IMR-90 (cell line): ENCODE data around the gene TMEM256. TPM values are rescaled to one million over a fixed set of nuclear protein-coding genes. Genes with fewer than 3 reads are reported as not detected.

Source experiments
- ATAC-seq: fragments of 200-7000 bp; cut with Tn5 transposase; 2 replicates; pipeline ENCODE4 v1.9.1; 2020; ENCODE audit warnings: low read depth, mild to moderate bottlenecking, moderate library complexity
- BruUV-seq: library from RNA; stranded (reverse); fragments of 400-500 nt; replicated peaks from 2 replicates; lab custom pipeline; 2021; lab: Mats Ljungman, UMichigan
- CTCF ChIA-PET: fragments of 300-600 bp; formaldehyde crosslinking; extraction: SDS; loops from one replicate; lab custom pipeline; 2021; ENCODE audit warnings: antibody characterized with exemption; lab: Yijun Ruan, JAX
- POLR2A ChIA-PET: fragments of 300-600 bp; sonication (Branson Sonifier 250); formaldehyde crosslinking; loops from one replicate; lab custom pipeline; 2022; ENCODE audit warnings: antibody characterized with exemption; ENCODE audit not compliant: unreplicated experiment; lab: Charles Lee
- DNase-seq: peaks from one replicate; pipeline ENCODE4 v3.0.0; 2013
- H2AFZ ChIP-seq: replicated peaks from 2 replicates; pipeline ENCODE3; 2013; ENCODE audit warnings: low read length, mild to moderate bottlenecking; ENCODE audit not compliant: poor library complexity
- H2AK5ac ChIP-seq: 2 replicates; pipeline ENCODE4 v1.6.1; 2013; ENCODE audit warnings: low read depth, low read length, inconsistent platforms
- H2AK9ac ChIP-seq: replicated peaks from 2 replicates; pipeline ENCODE3; 2013; ENCODE audit warnings: mild to moderate bottlenecking, low read depth, low read length, moderate library complexity; ENCODE audit not compliant: poor library complexity
- H2BK120ac ChIP-seq: 2 replicates; pipeline ENCODE4 v1.6.1; 2013; ENCODE audit warnings: low read depth, low read length, inconsistent platforms
- H2BK15ac ChIP-seq: 3 replicates; pipeline ENCODE4 v1.6.1; 2013; ENCODE audit warnings: low read depth, low read length, inconsistent platforms
- H2BK20ac ChIP-seq: 2 replicates; pipeline ENCODE4 v1.6.1; 2013; ENCODE audit warnings: low read depth, mild to moderate bottlenecking, inconsistent platforms, low read length, moderate library complexity
- H2BK5ac ChIP-seq: 2 replicates; pipeline ENCODE4 v1.6.1; 2013; ENCODE audit warnings: mild to moderate bottlenecking, low read depth, low read length, inconsistent platforms; ENCODE audit not compliant: poor library complexity, severe bottlenecking
- H3K14ac ChIP-seq: replicated peaks from 2 replicates; pipeline ENCODE4 v1.6.1; 2013; ENCODE audit warnings: low read depth, low read length, inconsistent platforms
- H3K18ac ChIP-seq: 2 replicates; pipeline ENCODE4 v1.6.1; 2013; ENCODE audit warnings: low read depth, low read length, control low read depth
- H3K23ac ChIP-seq: 2 replicates; pipeline ENCODE4 v1.6.1; 2013; ENCODE audit warnings: low read depth, low read length, inconsistent platforms
- H3K27ac ChIP-seq: 2 replicates; pipeline ENCODE4 v1.5.1; 2013; ENCODE audit warnings: mild to moderate bottlenecking, control low read depth, low read length; ENCODE audit not compliant: insufficient read depth
- H3K27me3 ChIP-seq: 2 replicates; pipeline ENCODE4 v1.6.1; 2013; ENCODE audit warnings: low read length; ENCODE audit not compliant: control insufficient read depth, insufficient read depth
- H3K36me3 ChIP-seq: 2 replicates; pipeline ENCODE4 v1.6.1; 2013; ENCODE audit warnings: low read length, mixed read lengths; ENCODE audit not compliant: control insufficient read depth, insufficient read depth
- H3K4ac ChIP-seq: 2 replicates; pipeline ENCODE4 v1.6.1; 2013; ENCODE audit warnings: low read depth, low read length, inconsistent platforms
- H3K4me1 ChIP-seq: 2 replicates; pipeline ENCODE4 v1.6.1; 2013; ENCODE audit warnings: low read length, mixed read lengths; ENCODE audit not compliant: control insufficient read depth, insufficient read depth
- H3K4me2 ChIP-seq: 2 replicates; pipeline ENCODE4 v1.6.1; 2013; ENCODE audit warnings: low read depth, mild to moderate bottlenecking, control low read depth, low read length, moderate library complexity
- H3K4me3 ChIP-seq: 2 replicates; pipeline ENCODE4 v1.5.1; 2013; ENCODE audit warnings: low read depth, mild to moderate bottlenecking, control low read depth, low read length, moderate library complexity; ENCODE audit not compliant: insufficient read depth
- H3K56ac ChIP-seq: 2 replicates; pipeline ENCODE4 v1.6.1; 2013; ENCODE audit warnings: low read length, inconsistent platforms; ENCODE audit not compliant: insufficient read depth; ENCODE audit errors: extremely low read depth
- H3K79me1 ChIP-seq, 2 experiments: 2 replicates each; pipeline ENCODE4 v1.6.1; 2013; ENCODE audit warnings: low read length in 2 of 2, inconsistent platforms in 1 of 2, low read depth in 1 of 2
- H3K9ac ChIP-seq: 2 replicates; pipeline ENCODE4 v1.6.1; 2013; ENCODE audit warnings: low read depth, low read length, control low read depth
- H3K9me1 ChIP-seq: 2 replicates; pipeline ENCODE4 v1.6.1; 2013; ENCODE audit warnings: low read length, inconsistent platforms; ENCODE audit not compliant: insufficient read depth
- H3K9me3 ChIP-seq: 2 replicates; pipeline ENCODE4 v1.6.1; 2013; ENCODE audit warnings: low read length; ENCODE audit not compliant: control insufficient read depth, insufficient read depth
- H4K20me1 ChIP-seq: 2 replicates; pipeline ENCODE4 v1.6.1; 2013; ENCODE audit warnings: low read length, inconsistent platforms; ENCODE audit not compliant: insufficient read depth
- H4K5ac ChIP-seq: 2 replicates; pipeline ENCODE4 v1.6.1; 2013; ENCODE audit warnings: mild to moderate bottlenecking, low read depth, low read length, control low read depth
- H4K8ac ChIP-seq, 2 experiments: 2 replicates each; pipeline ENCODE4 v1.6.1; 2013; ENCODE audit warnings: low read depth in 2 of 2, low read length in 2 of 2, control low read depth in 1 of 2, inconsistent platforms in 1 of 2
- H4K91ac ChIP-seq: 2 replicates; pipeline ENCODE4 v1.6.1; 2013; ENCODE audit warnings: low read depth, low read length, inconsistent platforms; ENCODE audit not compliant: insufficient read depth
- CHD1 ChIP-seq: IDR thresholded peaks from 2 replicates; pipeline ENCODE4 v1.6.1; 2012; ENCODE audit warnings: low read depth, low read length, improper control_type of control experiment
- FOS ChIP-seq: fragments of 150-350 bp; IDR thresholded peaks from 2 replicates; pipeline ENCODE4 v1.6.1; 2016; ENCODE audit warnings: low read depth, low read length
- RCOR1 ChIP-seq: IDR thresholded peaks from 2 replicates; pipeline ENCODE4 v1.6.1; 2012; ENCODE audit warnings: mild to moderate bottlenecking, low read length, improper control_type of control experiment; ENCODE audit not compliant: insufficient replicate concordance
- SMC3 ChIP-seq: fragments of 150-350 bp; IDR thresholded peaks from 2 replicates; pipeline ENCODE4 v1.6.1; 2016; ENCODE audit warnings: low read depth, mild to moderate bottlenecking, antibody characterized with exemption, low read length, moderate library complexity
- WGBS, 2 experiments: methylation state at CpG; one replicate each; pipeline versions ENCODE4 v1.1.5 to v1.1.7; 2013; ENCODE audit warnings: missing lambda C conversion rate in 2 of 2; ENCODE audit not compliant: insufficient read length in 1 of 2; ENCODE audit errors: extremely low coverage in 2 of 2; 5-methylcytosine and 5-hydroxymethylcytosine counted together
- dilution Hi-C: fragments of 300-500 bp; cut with HindIII; formaldehyde crosslinking; loops from one replicate; pipeline ENCODE4 v1.14.3; 2018; ENCODE audit warnings: low sequenced_read_pairs; ENCODE audit not compliant: unreplicated experiment
- in situ Hi-C: fragments of 300-500 bp; cut with MboI; formaldehyde crosslinking; loops from 3 replicates; pipeline ENCODE4 v1.14.3; 2019; ENCODE audit warnings: low sequenced_read_pairs, inconsistent platforms, mixed read lengths
- intact Hi-C: fragments of 100-400 bp; cut with micrococcal nuclease; formaldehyde crosslinking; loops from 2 replicates; pipeline ENCODE4 v1.10.0; 2022
- polyA plus RNA-seq, 3 experiments: library from polyadenylated mRNA; depleted of rRNA; stranded (reverse); fragments of >200 nt; gene quantifications; 2 replicates each; pipeline ENCODE4 v1.2.3, GENCODE V29; 2012; ENCODE audit warnings: low replicate concordance in 1 of 3
- total RNA-seq: library from RNA; depleted of rRNA; stranded (reverse); fragments of >200 nt; gene quantifications from 2 replicates; pipeline ENCODE4 v1.2.3, GENCODE V29; 2012
- TF ChIP-seq, protein P1 (sequence below): fragments of 150-350 bp; IDR thresholded peaks from 2 replicates; pipeline ENCODE4 v1.6.1; 2016; ENCODE audit warnings: low read depth, mild to moderate bottlenecking, low read length, moderate library complexity, borderline replicate concordance
- TF ChIP-seq, protein P2 (sequence below): fragments of 150-350 bp; IDR thresholded peaks from 2 replicates; pipeline ENCODE4 v1.6.1; 2017; ENCODE audit warnings: mild to moderate bottlenecking, antibody characterized with exemption, low read length, low read depth

TMEM256 gene
- total and polyA plus RNA-seq, 2 of the 4 experiments (the other 2 are of a cell fraction), result 38.4 to 174 TPM

DNA sequence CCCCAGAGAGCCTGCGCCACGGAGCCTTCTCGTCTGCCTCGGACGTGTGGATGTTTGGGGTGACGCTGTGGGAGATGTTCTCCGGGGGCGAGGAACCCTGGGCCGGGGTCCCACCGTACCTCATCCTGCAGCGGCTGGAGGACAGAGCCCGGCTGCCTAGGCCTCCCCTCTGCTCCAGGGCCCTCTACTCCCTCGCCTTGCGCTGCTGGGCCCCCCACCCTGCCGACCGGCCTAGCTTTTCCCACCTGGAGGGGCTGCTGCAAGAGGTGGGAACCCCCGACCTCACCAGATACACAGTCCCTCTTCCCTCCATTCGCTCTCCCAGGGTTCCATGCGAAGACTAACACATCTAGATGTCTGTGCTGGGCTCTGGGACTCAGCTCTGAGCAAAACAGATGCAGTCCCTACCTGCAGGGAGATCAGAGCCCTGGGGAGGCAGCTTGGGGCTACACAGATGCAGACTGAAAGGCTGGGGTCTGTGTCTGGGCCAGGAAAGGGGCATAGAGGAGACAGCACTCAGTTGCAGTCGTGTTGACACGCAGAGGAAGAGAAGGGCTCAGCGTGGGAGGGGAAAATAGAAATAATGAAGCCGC, 19.3 kb downstream of the TMEM256 start:
- H3K9me3 ChIP-seq, result peaks cover 5% of the 10 kb centered on the region; the same call in 1 of the 2 replicates
- H3K4me1 ChIP-seq, result peaks cover 7% of the 10 kb centered on the region; the same call in 1 of the 2 replicates
- H3K18ac ChIP-seq, result no peak overlapping the region
- POLR2A ChIA-PET, result interaction anchor here (1.0 kb wide), 1 partner anchor 10 kb away, joined by 5 read pairs; the partner anchor contains the start of gene PLSCR3
- TF ChIP-seq, protein P1, sequence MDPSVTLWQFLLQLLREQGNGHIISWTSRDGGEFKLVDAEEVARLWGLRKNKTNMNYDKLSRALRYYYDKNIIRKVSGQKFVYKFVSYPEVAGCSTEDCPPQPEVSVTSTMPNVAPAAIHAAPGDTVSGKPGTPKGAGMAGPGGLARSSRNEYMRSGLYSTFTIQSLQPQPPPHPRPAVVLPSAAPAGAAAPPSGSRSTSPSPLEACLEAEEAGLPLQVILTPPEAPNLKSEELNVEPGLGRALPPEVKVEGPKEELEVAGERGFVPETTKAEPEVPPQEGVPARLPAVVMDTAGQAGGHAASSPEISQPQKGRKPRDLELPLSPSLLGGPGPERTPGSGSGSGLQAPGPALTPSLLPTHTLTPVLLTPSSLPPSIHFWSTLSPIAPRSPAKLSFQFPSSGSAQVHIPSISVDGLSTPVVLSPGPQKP, result no peak
- no peak for TF ChIP-seq FOS
- no peak for TF ChIP-seq RCOR1
- TF ChIP-seq CHD1, result no peak
- TF ChIP-seq, protein P2, sequence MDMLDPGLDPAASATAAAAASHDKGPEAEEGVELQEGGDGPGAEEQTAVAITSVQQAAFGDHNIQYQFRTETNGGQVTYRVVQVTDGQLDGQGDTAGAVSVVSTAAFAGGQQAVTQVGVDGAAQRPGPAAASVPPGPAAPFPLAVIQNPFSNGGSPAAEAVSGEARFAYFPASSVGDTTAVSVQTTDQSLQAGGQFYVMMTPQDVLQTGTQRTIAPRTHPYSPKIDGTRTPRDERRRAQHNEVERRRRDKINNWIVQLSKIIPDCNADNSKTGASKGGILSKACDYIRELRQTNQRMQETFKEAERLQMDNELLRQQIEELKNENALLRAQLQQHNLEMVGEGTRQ, result no peak
- TF ChIP-seq SMC3, result no peak
- no peak overlapping the region for H3K9ac ChIP-seq
- H3K4me3 ChIP-seq, result no peak overlapping the region
- no peak overlapping the region for H2BK15ac ChIP-seq
- H2AK9ac ChIP-seq, result no peak overlapping the region
- no peak overlapping the region for H3K4ac ChIP-seq
- no peak overlapping the region for H2BK5ac ChIP-seq
- H3K14ac ChIP-seq, result 0 out of 2 replicates have a peak overlapping the region, but pooled peaks have one; percentile 5
- H3K27me3 ChIP-seq, result peaks cover 25% of the 10 kb centered on the region
- H3K36me3 ChIP-seq, result peaks cover 16% of the 10 kb centered on the region; the same call in 1 of the 2 replicates
- no peak overlapping the region for H2BK120ac ChIP-seq
- H3K79me1 ChIP-seq, result no peaks in the 10 kb centered on the region
- H2AK5ac ChIP-seq, result 0 out of 2 replicates have a peak overlapping the region, but pooled peaks have one; percentile 20
- peak overlapping the region; percentile 89 for H2AFZ ChIP-seq
- no peak overlapping the region for H4K8ac ChIP-seq
- no peak overlapping the region; the same call in 1 of the 2 replicates for H3K4me2 ChIP-seq
- H4K5ac ChIP-seq, result no peak overlapping the region
- no peak overlapping the region; the same call in none of the 2 replicates for H3K23ac ChIP-seq
- no peak overlapping the region for H2BK20ac ChIP-seq
- ATAC-seq, result no peak
- H4K20me1 ChIP-seq, result no peaks in the 10 kb centered on the region
- dilution Hi-C loops (no loop called here), intact Hi-C loops (no loop called here), in situ Hi-C loops (no loop called here)
- BruUV-seq, result no TSS peak
- 40% methylated on average over 11 of the region's 23 CpGs; no CpG with 5 or more reads in 1 of the 2 experiments for WGBS, 2 experiments
- peaks cover 2% of the 10 kb centered on the region; the same call in 1 of the 2 replicates for H3K9me1 ChIP-seq
- CTCF ChIA-PET, result no interaction called here
- no peak for DNase-seq
- no peak overlapping the region for H3K56ac ChIP-seq
- no peak overlapping the region for H3K27ac ChIP-seq
- no peak overlapping the region for H4K91ac ChIP-seq
